Ecto neural progenitor cell (in vitro differentiated cells): ENCODE measurements around the gene C2orf72.

ENCODE experiments used
- DNase-seq: peaks from one replicate; pipeline ENCODE4 v3.0.0-alpha.2; 2018; ENCODE audit warnings: low spot score

The C2orf72 gene

DNA sequence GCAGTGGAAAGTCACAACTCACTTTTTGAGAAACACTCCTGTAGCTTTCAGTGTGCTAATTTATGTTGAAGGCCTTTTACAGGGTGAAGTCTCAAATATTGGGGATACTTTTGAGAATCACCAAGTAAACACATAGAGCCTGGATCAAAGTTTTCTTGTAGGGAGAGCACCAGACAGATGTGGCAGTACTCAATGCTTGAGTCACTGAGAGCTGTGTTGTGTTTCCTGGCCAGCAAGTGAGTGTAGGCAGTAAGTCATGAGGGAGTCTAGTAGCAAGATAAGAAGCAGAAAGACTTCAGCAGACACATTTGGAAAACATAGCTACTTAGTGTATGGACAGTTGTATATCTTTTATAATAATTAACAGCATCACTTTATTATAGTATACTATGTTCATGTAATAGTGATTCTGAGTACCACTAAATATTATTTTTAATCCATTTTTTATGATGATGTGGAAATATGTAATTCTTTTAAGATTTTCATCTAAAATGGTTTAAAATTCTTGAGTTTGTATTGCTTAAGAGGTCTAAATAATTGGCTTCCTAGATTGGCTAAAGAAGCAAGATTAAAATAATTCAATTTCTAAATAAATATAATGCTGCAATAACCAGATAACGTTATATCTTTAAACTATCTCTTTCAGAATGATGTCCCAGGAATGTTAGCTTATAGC lies 32.2 kb downstream of the C2orf72 start:
- DNase-seq = no peak

DNA sequence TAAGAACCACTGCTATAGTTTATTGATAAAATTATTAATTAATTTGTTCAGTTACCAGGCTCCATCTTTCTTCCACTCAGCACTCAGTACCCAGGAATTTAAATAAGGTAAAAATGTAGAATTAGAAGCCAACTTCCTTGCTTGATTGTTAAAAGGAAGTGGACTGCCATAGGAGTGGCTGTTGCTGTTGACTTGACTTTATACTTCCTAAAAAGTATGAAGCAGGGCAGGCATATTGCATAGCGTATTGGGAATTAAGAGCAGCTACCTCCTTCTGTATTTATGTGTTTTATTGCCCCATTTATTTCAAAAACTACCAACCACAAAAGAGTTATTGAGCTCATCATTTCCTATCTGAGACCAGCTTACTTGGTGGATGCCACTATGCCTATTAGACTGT lies 47.2 kb downstream of the C2orf72 start:
- DNase-seq = no peak

DNA sequence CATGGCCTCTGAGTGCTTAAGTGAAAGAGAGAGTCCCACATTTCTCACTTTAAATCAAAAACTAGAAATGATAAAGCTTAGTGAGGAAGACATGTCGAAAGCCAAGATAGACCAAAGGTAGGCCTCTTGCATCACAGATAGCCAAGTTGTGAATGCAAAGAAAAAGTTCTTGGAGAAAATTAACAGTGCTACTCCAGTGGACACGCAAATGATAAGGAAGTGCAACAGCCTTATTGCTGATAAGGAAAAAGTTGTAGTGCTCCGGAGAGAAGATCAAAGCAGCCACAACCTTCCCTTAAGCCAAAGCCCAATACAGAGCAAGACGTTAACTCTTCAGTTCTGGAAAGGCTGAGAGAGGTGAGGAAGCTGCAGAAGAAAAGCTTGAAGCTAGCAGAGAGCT lies 51.4 kb downstream of the C2orf72 start:
- DNase-seq = no peak

DNA sequence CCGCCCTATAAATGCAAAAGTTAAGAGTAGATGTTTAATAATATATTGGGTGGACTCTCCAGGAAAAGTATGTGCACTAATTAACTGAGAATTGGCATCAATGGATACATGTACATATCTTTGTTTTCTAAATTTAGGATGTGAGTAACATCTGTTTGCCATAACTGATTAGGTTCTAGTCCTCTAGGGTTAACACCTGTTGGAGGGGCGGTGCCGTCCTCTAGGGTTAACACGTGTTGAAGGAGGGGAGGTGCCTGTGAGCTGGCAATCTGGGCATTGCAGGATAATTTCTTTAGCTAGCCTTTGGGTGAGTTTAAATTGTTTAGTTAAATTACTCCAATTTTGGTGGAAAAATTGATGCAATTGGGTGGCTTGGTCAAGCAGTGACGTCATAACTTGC lies 56.6 kb downstream of the C2orf72 start:
- DNase-seq = no peak

DNA sequence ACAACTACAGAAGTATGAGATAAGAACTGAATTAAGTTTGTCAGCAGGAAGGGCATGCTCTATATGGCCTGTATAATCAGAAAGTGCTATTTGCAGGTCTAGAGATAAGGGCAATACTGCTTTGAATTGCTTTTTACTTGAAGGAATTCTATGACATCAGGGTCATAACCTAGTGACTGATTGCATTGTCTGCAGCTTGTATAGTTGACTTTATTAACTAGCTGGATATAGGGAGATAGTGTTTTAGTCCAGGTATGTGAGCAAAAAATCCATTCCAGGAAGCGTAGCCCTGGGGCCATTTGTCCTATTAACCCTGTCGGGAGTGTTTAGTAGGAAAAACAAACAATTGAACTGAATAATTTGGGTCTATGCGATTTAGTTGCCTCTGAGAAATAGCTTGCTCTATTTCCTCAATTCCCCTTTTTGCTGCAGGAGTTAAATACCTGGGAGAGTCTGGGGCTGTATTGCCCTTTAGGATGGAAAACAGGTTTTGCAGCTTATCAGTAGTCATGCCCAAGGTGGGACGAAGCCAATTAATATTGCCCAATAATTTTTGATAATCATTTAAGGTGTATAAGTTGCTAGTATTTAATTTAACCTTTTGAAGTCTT lies 57.5 kb downstream of the C2orf72 start:
- no peak for DNase-seq
